K562 (cell line): ENCODE results near the gene GARIN5B. TPM values are rescaled to one million over a fixed set of nuclear protein-coding genes. Genes with fewer than 3 reads are reported as not detected.

Source experiments
- ATF4 ChIP-seq: fragments of 450-650 bp; formaldehyde crosslinking; IDR thresholded peaks from 2 replicates; pipeline ENCODE4 v1.4.0; 2022; ENCODE audit warnings: mild to moderate bottlenecking, moderate library complexity
- GATAD2B ChIP-seq: fragments of 450-650 bp; IDR thresholded peaks from 2 replicates; pipeline ENCODE4 v1.6.1; 2017; ENCODE audit warnings: mild to moderate bottlenecking, borderline replicate concordance
- HINFP ChIP-seq: fragments of 450-650 bp; conservative IDR thresholded peaks from 2 replicates; pipeline ENCODE4 v1.6.1; 2016; ENCODE audit warnings: missing genetic modification characterization, low read depth, mild to moderate bottlenecking, control low read depth, missing compliant biosample characterization
- KLF6 ChIP-seq: fragments of 250-450 bp; sonication (Bioruptor Pico); IDR thresholded peaks from 2 replicates; pipeline ENCODE4 v1.4.0; 2020; ENCODE audit warnings: mild to moderate bottlenecking, moderate library complexity, borderline replicate concordance
- MEIS2 ChIP-seq: fragments of 450-650 bp; IDR thresholded peaks from 2 replicates; pipeline ENCODE4 v1.6.1; 2014; ENCODE audit warnings: mild to moderate bottlenecking; ENCODE audit not compliant: partially characterized antibody
- MTA2 ChIP-seq: fragments of 450-650 bp; IDR thresholded peaks from 2 replicates; pipeline ENCODE4 v1.6.1; 2016; ENCODE audit warnings: low read depth
- NCOR1 ChIP-seq: fragments of 450-650 bp; IDR thresholded peaks from 2 replicates; pipeline ENCODE4 v1.6.1; 2016; ENCODE audit warnings: mild to moderate bottlenecking, moderate library complexity
- NEUROD1 ChIP-seq: fragments of 150-350 bp; IDR thresholded peaks from 2 replicates; pipeline ENCODE4 v1.6.1; 2014; ENCODE audit warnings: borderline replicate concordance, low read length, low read depth; ENCODE audit not compliant: partially characterized antibody
- SAFB2 ChIP-seq: fragments of 200-400 bp; formaldehyde crosslinking; IDR thresholded peaks from 2 replicates; pipeline ENCODE4 v1.6.1; 2018; ENCODE audit warnings: borderline replicate concordance, low read length, low read depth, moderate library complexity; ENCODE audit not compliant: severe bottlenecking
- SNAPC5 ChIP-seq: fragments of 250-450 bp; sonication (Bioruptor Pico); IDR thresholded peaks from 2 replicates; pipeline ENCODE4 v1.8.0; 2021; ENCODE audit warnings: moderate library complexity, mild to moderate bottlenecking, inconsistent platforms
- SRSF9 ChIP-seq: fragments of 200-400 bp; formaldehyde crosslinking; IDR thresholded peaks from 2 replicates; pipeline ENCODE4 v1.6.1; 2017; ENCODE audit warnings: low read depth, low read length, borderline replicate concordance
- YBX1 ChIP-seq: fragments of 450-650 bp; IDR thresholded peaks from 2 replicates; pipeline ENCODE4 v1.7.1; 2016; ENCODE audit warnings: mild to moderate bottlenecking
- ZBTB9 ChIP-seq: fragments of 450-650 bp; formaldehyde crosslinking; IDR thresholded peaks from 2 replicates; pipeline ENCODE4 v1.4.0; 2020; ENCODE audit warnings: mild to moderate bottlenecking, moderate library complexity
- ZFP36 ChIP-seq: fragments of 150-350 bp; IDR thresholded peaks from 2 replicates; pipeline ENCODE4 v1.6.1; 2018; ENCODE audit warnings: low read length, low read depth; ENCODE audit not compliant: partially characterized antibody
- ZNF277 ChIP-seq: fragments of 250-450 bp; sonication (Bioruptor Pico); IDR thresholded peaks from 2 replicates; pipeline ENCODE4 v1.8.0; 2022; ENCODE audit warnings: inconsistent platforms, mild to moderate bottlenecking, moderate library complexity, borderline replicate concordance
- ZNF324 ChIP-seq: fragments of 250-450 bp; sonication (Bioruptor Pico); IDR thresholded peaks from 2 replicates; pipeline ENCODE4 v1.4.0; 2020; ENCODE audit warnings: mild to moderate bottlenecking
- ZNF41 ChIP-seq: fragments of 250-450 bp; sonication (Bioruptor Pico); conservative IDR thresholded peaks from 2 replicates; pipeline ENCODE4 v1.4.0; 2020; ENCODE audit warnings: mild to moderate bottlenecking
- ZNF592 ChIP-seq: fragments of 450-650 bp; IDR thresholded peaks from 2 replicates; pipeline ENCODE4 v1.6.1; 2017; ENCODE audit warnings: antibody characterized with exemption, mild to moderate bottlenecking
- polyA plus RNA-seq, 8 experiments: library from polyadenylated mRNA; depleted of rRNA in 4 of 8; stranded (reverse) in 5 of 8; unstranded in 3 of 8; fragments of >200 nt; fragmentation: Nextera tagmentation in 2 of 8; fragmentation: Illumina TruSeq in 1 of 8; extraction: Ambion mirVana in 2 of 8; extraction: Trizol in 1 of 8; gene quantifications; 2 replicates each; pipeline versions ENCODE4 v1.2.1 to v1.2.3, GENCODE V29; 2011 to 2014; ENCODE audit warnings: inconsistent platforms in 1 of 8, missing spikeins in 1 of 8
- total RNA-seq, 7 experiments: library from RNA; depleted of rRNA in 6 of 7; stranded (reverse); fragments of >200 nt in 6 of 7; fragmentation: Illumina TruSeq in 2 of 7; extraction: Trizol in 2 of 7; gene quantifications; 2 replicates each; pipeline versions ENCODE4 v1.2.1 to v1.2.3, GENCODE V29; 2011 to 2021; ENCODE audit warnings: low replicate concordance in 1 of 7

Gene GARIN5B
- total and polyA plus RNA-seq, 9 of the 15 experiments (the other 6 are each of a cell fraction or from before 2014, with no cell fraction given) = not detected

DNA sequence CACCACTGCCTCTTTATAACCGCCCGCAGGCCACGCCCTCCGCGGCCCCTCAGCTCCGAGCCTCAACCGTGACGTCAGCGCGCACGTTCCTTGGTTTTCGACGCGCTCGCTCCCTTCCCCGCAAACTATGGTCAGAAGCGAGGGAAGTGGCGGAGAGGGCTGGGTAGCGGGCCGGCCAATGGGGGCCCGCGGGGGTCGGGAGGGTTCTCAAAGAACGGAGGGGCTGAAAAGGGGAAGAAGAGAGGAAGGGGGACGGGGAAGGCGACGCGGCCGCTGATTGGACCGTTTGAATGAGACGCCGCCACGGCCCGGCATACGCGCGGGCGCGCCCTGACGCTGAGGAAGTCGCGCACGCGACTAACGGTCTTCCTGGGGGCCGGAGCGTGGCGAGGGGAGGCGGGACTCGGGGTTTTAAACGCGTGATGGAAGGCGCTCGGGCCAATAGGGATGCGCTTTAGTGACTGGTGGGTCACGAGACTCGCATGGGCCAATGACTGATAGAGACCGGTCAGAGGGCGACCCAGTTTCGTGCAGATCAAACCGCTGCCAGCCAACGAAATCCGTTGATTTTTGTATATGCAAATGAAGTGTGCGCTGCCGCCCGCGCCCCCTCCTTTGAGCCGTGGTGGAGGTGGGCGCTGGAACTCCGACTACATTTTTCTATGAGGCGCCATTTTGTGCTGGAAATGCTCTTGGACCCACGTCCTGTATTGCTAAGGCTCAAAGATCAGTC, 44.9 kb upstream of the GARIN5B start (continued):
- TF ChIP-seq ATF4 (no peak), KLF6 (CRISPR knock-in tag) (no peak; the same call in 1 of the 2 replicates), HINFP (tag) (no peak), SRSF9 (no peak), ZNF277 (CRISPR knock-in tag) (no peak), SNAPC5 (no peak), ZBTB9 (CRISPR knock-in tag) (no peak; the same call in 1 of the 2 replicates), YBX1 (no peak), MEIS2 (no peak), NEUROD1 (peak; percentile 74), NCOR1 (peak; percentile 52; the same call in 1 of the 2 replicates), ZNF41 (CRISPR knock-in tag) (no peak), ZNF592 (no peak; the same call in 1 of the 2 replicates), MTA2 (no peak), SAFB2 (no peak), ZNF324 (CRISPR knock-in tag) (no peak), ZFP36 (no peak), GATAD2B (peak; percentile 80; the same call in 1 of the 2 replicates)
